Esophagus squamous epithelium (tissue), 5 donors: Measurements from ENCODE around the gene ATP6V0D1. TPM values are rescaled to one million over a fixed set of nuclear protein-coding genes. Genes with fewer than 3 reads are reported as not detected.

Source experiments
- DNase-seq: peaks from one replicate; lab custom pipeline; 2025; lab: John Stamatoyannopoulos, UW
- H3K27ac ChIP-seq, 4 donors: fragments of 200-600 bp; sonication (generic); one replicate each; pipeline ENCODE4 v1.5.1; 2016 to 2019; ENCODE audit warnings: mild to moderate bottlenecking in 1 of 4
- H3K27me3 ChIP-seq, 4 donors: fragments of 200-600 bp; sonication (generic); 1 replicate in 3 of 4; 2 replicates in 1 of 4; pipeline versions ENCODE4 v1.5.1 to v1.6.0; 2017 to 2021; ENCODE audit warnings: antibody characterized with exemption in 1 of 4
- H3K36me3 ChIP-seq, 3 donors: fragments of 200-600 bp; sonication (generic); one replicate each; pipeline ENCODE4 v1.5.1; 2016 to 2019
- H3K4me1 ChIP-seq, 3 donors: fragments of 200-600 bp; sonication (generic); one replicate each; pipeline ENCODE4 v1.5.1; 2017 to 2019
- H3K4me3 ChIP-seq, 4 donors: fragments of 200-600 bp; sonication (generic); 1 replicate in 3 of 4; 2 replicates in 1 of 4; pipeline ENCODE4 v1.5.1; 2016 to 2019; ENCODE audit warnings: mild to moderate bottlenecking in 2 of 4, moderate library complexity in 1 of 4
- H3K9me3 ChIP-seq, 3 donors: fragments of 200-600 bp; sonication (generic); one replicate each; pipeline ENCODE4 v1.5.1; 2016 to 2019
- CTCF ChIP-seq, 6 experiments: fragments of 450-650 bp in 4 of 6; fragments of 200-600 bp in 2 of 6; sonication (generic) in 2 of 6; IDR thresholded peaks; one replicate each; pipeline ENCODE4 v1.5.1; 2016 to 2019; ENCODE audit warnings: antibody characterized with exemption in 6 of 6, mild to moderate bottlenecking in 4 of 6, moderate library complexity in 4 of 6
- POLR2A ChIP-seq, 4 donors: fragments of 450-650 bp; IDR thresholded peaks; one replicate each; pipeline ENCODE4 v1.6.1; 2017; ENCODE audit warnings: antibody characterized with exemption in 4 of 4, mild to moderate bottlenecking in 4 of 4, moderate library complexity in 3 of 4
- WGBS, 2 donors: methylation state at CpG; one replicate each; pipeline ENCODE4 v1.1.5; 2018; 5-methylcytosine and 5-hydroxymethylcytosine counted together
- intact Hi-C: fragments of 100-400 bp; cut with DNase I; formaldehyde crosslinking; loops from one replicate; pipeline ENCODE4 v1.15.0; 2022
- total RNA-seq, 4 donors: library from RNA; depleted of rRNA; stranded (reverse); fragments of >200 nt; gene quantifications; one replicate each; pipeline ENCODE4 v1.1.0, GENCODE V29; 2016
- donor health status: DM: yes; HTN: yes; CAD: no.

The ATP6V0D1 gene
- total RNA-seq, 4 donors from 2014 or later, result 99.4 to 158 (median 131) TPM

- 60 to 86% methylated on average over 5 of the region's 5 CpGs for WGBS, 2 donors
- Histone ChIP-seq H3K9me3 (no peaks in the 10 kb centered on the region), H3K4me3 (no peak overlapping the region), H3K4me1 (peaks cover 63 to 88% (median 65%) of the 10 kb centered on the region in 3 donors), H3K27ac (peak overlapping the region; percentile 73 to 88 (median 82)), H3K36me3 (no peaks in the 10 kb centered on the region), H3K27me3 (no peaks in the 10 kb centered on the region)
- no peak for DNase-seq
- TF ChIP-seq CTCF (IDR thresholded peaks at IDR 0.05) (no peak), POLR2A (IDR thresholded peaks at IDR 0.05) (no peak)
- intact Hi-C loops, result loop anchor here (5.0 kb wide), 1 partner anchor 40 kb away; no protein-coding TSS in a partner anchor
Measured at GRCh38 chr16:67462279-67462655, 18.7 kb downstream of the ATP6V0D1 start.

DNA sequence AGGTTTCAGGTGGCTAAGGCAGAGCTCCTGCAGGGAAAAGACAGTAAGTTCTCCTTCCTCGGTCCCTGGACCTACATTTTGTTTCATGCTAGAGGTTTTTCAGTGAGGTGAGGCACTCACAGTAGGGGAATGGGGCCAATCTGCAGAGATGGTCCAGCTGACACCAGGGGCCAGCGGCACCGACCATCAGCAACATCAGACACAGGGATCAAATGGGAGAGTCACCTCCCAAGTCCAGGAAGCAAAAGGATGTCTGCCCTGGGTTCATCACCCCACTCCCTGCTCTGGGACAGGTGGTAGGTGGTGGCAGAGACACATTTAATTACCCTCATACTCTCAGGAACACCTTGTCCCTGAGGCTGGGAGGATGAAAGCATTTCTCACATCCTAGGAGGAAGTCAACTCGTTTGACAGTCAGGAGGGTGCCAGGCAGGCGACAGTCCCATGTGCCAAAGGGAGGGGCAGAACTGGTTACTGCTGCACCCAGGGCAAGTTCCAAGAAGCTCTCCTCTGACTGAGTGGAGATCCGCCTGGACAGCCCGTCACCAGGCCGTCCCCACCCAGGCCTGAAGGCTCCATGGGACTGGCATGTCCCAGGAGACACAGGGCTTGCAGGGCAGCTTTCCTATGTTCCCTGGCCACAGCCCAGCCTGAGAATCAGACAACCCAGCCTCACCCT is 19.2 kb downstream of the ATP6V0D1 start:
- DNase-seq, result no peak
- H3K27me3 ChIP-seq, result no peaks in the 10 kb centered on the region
- no peaks in the 10 kb centered on the region for H3K9me3 ChIP-seq
- no peaks in the 10 kb centered on the region for H3K36me3 ChIP-seq
- TF ChIP-seq POLR2A (IDR thresholded peaks at IDR 0.05), result peak in 1 of 4 donors; percentile 35
- TF ChIP-seq CTCF (IDR thresholded peaks at IDR 0.05), result no peak
- intact Hi-C loops, result loop anchor here (5.0 kb wide), 1 partner anchor 39 kb away; no protein-coding TSS in a partner anchor
- peaks cover 69 to 94% (median 70%) of the 10 kb centered on the region in 3 donors for H3K4me1 ChIP-seq
- no peak overlapping the region for H3K4me3 ChIP-seq
- peak overlapping the region; percentile 73 to 88 (median 82) for H3K27ac ChIP-seq
- WGBS, 2 donors, result 57% methylated on average over 2 of the region's 8 CpGs; no CpG with 5 or more reads in 1 of the 2 donors

DNA sequence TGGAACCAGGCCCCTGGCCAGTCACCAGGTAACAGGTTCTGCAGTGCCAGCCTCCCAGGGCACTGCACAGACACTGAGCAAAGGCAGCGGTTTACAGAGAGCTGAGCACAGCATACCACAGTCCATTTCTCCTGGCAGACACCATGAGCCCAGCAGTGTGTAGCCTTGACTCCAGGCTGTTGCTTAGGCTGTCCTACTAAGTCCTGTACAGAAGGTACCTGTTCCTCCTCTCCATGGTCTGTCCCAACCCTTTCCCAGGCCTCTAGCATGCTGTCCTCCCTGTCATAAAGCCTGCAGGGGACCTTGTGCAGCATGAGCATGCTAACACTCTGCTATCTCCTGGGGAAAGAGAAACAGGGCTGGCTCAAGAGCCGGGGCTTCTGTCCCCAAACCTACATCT is 20.0 kb downstream of the ATP6V0D1 start:
- Histone ChIP-seq H3K27ac (peak overlapping the region; percentile 73 to 88 (median 82)), H3K4me1 (peaks cover 72 to 100% (median 78%) of the 10 kb centered on the region in 3 donors), H3K27me3 (no peaks in the 10 kb centered on the region), H3K36me3 (no peaks in the 10 kb centered on the region), H3K9me3 (no peaks in the 10 kb centered on the region), H3K4me3 (no peak overlapping the region)
- WGBS, 2 donors, result 78% methylated on average over 1 of the region's 2 CpGs; no CpG with 5 or more reads in 1 of the 2 donors
- TF ChIP-seq CTCF (IDR thresholded peaks at IDR 0.05) (no peak), POLR2A (IDR thresholded peaks at IDR 0.05) (no peak)
- intact Hi-C loops, result loop anchor here (5.0 kb wide), 1 partner anchor 39 kb away; no protein-coding TSS in a partner anchor
- no peak for DNase-seq

- peaks cover 72 to 99% (median 73%) of the 10 kb centered on the region in 3 donors for H3K4me1 ChIP-seq
- DNase-seq, result no peak
- WGBS, 2 donors, result 69 to 83% methylated on average over 3 to 5 of the region's 5 CpGs
Measured at GRCh38 chr16:67460168-67460567, 20.8 kb downstream of the ATP6V0D1 start.

More at GRCh38 chr16:67460168-67460567, 20.8 kb downstream of the ATP6V0D1 start:
- TF ChIP-seq POLR2A (IDR thresholded peaks at IDR 0.05) (no peak), CTCF (IDR thresholded peaks at IDR 0.05) (no peak)
- no peaks in the 10 kb centered on the region for H3K9me3 ChIP-seq
- intact Hi-C loops, result loop anchor here (5.0 kb wide), 1 partner anchor 38 kb away; no protein-coding TSS in a partner anchor
- H3K27me3 ChIP-seq, result no peaks in the 10 kb centered on the region
- no peak overlapping the region for H3K4me3 ChIP-seq
- H3K27ac ChIP-seq, result peak overlapping the region; percentile 73 to 88 (median 82)
- H3K36me3 ChIP-seq, result no peaks in the 10 kb centered on the region
